T1000 (cell line): Measurements from ENCODE around the gene ETS1.
"Not testable (repeated sequence)": the region's sequence is repeated elsewhere in the genome, so short reads cannot be mapped to it uniquely, and the experiment has no call there.

Source experiments
- DNase-seq: peaks from one replicate; lab custom pipeline; 2025; ENCODE audit warnings: mixed read lengths; lab: John Stamatoyannopoulos, UW

ETS1 gene

DNA sequence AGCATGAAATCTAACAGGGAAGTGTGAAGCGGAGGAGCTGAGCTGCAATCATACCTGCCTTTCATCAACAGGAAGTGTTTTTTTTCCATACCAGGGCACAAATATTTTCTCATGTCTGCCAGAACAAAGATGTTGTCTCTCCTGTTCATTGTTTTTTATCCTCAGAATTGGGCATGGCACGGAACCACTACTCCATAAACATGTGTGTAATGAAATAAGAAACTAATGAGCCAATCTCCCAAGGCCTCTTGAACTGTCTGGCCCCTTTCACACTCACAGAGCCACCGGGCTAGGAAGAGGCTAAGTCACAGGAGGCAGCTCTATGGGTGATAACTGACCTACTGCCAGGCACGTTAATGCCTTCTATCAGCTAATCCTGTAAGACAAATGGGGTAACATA lies 124.4 kb downstream of the ETS1 start:
- no peak for DNase-seq

DNA sequence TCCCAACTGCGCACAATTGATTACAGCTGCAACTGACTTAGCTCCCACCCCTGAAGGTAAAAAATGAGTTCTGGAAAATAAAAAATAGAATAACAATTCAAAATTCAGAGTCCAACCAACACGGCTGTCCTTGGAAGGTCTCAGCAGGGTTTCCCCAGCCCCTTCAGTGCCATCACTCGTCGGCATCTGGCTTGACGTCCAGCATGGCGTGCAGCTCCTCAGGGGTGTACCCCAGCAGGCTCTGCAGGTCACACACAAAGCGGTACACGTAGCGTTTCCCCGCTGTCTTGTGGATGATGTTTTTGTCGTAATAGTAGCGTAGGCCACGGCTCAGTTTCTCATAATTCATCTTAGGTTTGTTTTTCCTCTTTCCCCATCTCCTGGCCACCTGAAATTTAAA lies 125.2 kb downstream of the ETS1 start:
- DNase-seq: no peak

DNA sequence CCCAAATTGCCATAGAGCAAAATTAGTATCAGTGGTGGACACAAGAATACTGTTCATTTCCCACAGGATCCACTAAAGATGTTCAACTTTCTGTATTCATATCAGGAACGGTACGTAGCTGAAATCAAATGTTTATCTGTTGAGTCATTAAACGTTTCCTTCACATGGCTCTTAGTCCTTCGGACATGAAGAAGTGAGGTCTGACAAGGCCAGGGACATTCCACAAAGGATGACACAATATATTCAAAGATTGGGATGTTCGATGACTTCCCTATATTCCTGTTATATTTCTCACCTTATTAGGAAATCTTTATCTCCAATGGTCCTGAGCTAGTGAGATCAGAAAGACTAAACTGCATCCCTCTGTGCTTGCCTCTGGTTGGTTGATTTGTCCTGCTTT lies 129.0 kb downstream of the ETS1 start:
- DNase-seq: no peak

DNA sequence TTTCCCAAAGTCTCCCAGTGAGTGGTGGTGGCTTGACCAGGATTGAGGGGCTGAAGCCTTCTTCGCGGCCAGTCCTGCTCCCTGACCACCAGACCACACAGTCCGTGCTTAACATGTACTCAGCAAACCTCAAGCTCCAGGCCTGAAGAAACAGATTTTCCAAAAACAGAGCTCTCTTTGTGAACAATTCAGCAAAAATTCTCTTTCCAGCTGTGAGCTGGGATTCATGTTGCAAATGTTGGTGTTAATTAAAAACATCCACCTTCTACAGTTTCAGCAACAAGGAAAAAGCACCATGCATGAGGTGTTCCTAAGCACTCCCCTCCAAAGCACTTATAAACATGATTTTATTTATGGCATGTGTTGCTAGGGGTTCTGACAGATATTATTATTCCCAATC lies 129.5 kb downstream of the ETS1 start:
- DNase-seq: no peak

DNA sequence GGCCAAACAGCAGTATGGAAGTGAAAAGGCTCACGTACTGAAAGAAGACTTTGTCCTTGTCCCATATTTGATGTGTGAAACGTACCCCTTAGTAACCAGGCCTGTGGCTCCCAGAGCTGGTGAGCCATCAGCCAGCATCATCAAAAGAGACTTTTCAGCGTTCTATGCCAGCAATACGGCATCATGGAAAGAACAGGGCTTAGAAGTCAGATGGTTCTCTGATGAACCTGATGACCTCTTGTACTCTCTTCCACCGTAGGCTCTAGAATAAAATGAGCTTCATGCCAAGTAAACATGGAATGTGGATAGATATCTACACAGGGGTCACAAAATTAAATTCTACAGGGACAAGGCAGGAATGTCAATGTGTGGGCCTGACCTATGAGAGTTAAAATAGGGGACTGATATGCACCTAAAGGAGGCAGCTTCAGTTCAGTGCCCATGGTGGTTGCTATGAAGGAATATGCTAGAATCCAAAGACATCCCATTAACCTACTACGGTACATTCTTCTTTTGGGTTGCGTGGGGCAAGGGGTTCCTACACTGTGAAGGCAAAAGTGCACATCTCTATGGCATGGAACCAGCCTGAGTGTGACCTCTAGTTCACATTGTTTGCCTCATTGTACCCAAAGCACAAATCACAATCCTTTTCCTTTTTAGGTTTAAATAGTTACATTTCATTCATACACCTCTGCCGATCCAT lies 130.6 kb downstream of the ETS1 start:
- no peak for DNase-seq

DNA sequence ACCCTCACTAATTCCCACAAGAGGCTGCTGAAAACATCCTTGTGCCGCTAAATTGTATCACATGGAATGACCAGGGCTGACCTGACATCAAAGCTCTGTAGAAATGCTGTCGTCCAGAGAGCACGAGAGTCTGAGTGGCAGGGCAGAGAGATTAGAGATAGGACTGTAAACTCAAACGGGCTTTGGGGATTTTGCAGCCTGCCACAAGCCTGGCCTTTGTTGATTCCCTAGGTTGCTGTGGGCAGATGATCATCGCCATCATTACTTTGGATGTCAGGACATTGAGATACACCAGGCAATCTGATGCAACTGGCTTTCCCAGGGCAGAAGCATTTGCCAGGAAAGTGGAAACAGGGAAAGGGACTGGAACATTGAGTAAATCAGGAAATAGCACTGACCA lies 131.6 kb downstream of the ETS1 start:
- no peak for DNase-seq

DNA sequence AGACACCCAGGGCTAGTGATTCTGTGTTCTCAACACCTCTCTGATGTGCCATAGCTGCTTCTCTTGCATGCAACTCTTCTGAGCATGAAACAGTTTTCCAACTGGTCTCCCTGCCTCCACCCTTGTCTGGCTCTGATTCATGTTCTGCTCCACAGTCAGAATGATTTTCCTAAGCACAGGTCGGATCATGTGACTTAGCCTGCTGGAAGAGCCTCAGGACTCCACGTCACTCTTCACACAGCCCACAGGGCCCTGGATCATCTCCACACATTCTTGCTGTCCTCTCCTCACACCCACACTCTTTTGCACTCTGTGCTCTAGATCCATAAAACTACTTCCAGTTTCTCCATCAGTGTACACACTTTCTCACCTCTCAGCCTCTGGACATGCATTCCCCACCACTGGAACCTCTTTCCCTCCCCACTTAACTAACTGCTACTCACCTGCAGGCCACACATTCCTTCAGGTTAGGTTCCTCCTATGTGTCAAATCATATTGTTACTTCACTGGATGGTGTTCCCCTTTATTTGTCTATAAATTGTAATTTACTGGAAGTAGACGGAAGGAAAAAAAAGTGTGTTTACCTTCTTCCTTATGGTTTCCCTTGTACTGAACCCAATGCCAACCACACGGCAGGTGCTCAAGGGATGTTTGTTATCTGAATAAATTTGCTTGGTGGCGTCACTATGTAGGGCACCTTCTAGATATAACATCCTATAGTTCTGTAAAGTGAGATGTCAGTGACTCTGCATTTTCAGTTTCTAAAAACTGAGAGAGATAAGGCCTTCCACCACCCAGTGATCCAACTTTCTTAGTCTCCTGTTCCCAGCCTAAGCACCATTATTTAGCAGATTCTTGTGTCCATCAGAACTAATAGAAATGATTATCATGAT lies 133.7 kb downstream of the ETS1 start:
- peak; percentile 8 for DNase-seq

DNA sequence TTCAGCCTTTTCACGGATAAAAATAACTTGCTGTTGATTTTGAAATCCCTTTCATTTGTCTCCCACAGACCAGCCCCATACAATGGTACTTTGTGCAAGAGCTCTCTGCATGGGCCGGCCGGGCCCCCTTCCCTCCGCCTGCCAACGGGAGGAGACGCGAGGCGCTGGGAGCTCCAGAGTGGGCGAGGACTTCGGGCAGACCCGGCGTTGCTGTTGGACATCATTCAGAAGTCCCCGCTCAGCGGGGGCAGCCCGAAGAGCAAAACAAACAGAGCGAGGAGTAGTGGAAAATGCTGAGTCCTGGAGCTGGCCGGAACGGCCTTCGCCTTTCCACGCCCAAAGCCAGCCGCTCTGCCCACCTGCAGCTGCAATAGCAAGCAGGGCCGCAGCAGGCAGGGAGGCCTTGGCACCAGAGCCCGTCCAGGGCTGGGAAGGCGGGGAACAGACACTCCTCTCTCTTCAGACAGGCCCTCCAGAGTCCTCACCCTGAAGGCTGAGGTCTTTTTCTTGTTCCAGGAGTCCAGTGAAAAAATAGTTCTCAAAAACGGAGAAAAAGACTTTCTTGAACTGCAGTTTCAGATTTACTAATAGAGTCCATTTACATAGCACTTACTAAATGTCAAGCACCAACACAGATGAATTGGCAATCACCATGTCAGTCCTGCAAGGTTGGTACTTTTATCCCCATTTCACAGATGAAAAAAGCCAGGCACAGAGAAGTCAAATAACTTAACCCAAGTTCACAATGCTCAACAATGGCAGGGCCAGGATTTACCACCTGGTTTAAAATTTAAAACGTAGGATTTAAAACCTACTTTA lies 135.5 kb downstream of the ETS1 start:
- DNase-seq: no peak

DNA sequence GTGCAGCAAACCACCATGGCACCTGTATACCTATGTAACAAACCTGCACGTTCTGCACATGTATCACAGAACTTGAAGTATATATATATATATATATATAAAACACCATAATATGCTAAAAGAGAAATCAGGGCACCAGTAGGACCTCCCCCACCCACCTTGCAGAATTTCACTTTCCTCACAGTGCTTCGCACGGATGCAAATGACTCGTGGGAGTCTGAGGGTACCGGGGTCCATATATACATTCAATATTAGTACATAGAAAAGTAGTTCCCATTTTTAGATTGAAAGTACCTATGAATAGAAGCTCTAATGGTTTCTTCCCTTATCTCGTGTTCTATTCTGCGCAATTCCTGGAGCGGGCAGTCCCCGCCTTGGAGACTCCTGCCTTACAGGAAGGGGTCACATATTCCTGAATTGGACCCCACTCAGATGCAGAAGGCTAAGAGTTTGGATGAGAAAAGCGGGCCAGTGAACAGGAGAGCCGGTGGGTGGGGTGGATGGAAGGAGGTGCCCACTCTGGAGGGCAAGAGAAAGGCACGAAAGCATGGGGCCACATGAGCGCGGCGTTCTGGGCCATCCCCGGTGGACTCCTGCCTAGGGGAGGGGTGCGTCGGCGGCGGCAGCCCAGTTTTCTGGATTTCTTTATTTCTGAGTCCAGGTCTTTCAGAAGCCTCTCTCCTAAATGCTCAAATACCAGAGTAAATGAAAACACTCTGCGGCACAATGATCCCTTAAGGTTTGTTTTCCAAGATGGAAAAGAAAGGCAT lies 136.3 kb downstream of the ETS1 start:
- no peak for DNase-seq

DNA sequence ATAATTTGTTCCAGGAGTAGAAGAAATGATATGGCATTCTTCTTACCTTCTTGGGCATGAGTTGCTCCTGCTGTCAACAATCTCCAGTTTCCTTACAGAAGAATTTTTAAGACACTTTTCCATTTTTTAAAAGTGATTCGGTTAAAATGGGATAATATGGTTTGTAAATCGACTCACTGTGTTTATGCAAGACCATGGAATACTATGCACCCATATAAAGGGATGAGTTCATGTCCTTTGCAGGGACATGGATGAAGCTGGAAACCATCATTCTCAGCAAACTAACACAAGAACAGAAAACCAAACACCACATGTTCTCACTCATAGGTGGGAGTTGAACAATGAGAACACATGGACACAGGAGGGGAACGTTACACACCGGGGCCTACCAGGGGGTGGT lies 136.9 kb downstream of the ETS1 start:
- DNase-seq: not testable (repeated sequence)

DNA sequence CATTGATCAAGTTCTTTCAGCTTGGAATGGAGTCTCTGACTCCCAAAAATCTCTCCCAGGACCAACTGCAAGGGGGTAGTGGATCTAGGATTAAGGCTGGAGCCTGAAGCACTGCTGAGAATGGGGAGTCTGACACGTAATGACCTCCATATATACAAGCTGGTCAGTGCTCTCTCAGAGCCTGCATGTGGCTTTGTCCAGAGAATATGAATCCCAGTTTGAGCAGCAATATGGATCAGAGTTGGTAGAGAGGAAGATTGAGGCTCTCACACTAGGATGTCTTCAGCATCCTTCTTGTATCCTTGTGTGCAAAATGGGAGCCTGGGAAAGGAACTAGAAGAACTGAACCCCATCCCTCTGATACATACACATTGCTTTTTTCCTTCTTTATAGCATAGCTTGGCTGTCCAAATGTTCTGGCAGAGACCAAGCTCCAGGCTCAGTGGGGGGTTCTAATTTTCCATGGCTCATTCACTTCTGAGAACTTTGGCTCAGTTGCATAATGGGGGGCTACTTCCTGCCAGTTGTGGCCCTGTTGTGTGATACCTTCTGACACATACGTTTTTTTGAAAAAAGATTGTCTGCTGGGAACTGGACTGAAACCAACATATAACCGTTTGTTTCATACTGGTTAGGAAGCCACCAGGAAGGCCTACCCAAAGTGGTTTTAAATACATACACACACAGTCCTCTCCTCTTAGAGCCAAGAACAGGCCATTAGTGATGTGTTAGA lies 138.2 kb downstream of the ETS1 start:
- no peak for DNase-seq

DNA sequence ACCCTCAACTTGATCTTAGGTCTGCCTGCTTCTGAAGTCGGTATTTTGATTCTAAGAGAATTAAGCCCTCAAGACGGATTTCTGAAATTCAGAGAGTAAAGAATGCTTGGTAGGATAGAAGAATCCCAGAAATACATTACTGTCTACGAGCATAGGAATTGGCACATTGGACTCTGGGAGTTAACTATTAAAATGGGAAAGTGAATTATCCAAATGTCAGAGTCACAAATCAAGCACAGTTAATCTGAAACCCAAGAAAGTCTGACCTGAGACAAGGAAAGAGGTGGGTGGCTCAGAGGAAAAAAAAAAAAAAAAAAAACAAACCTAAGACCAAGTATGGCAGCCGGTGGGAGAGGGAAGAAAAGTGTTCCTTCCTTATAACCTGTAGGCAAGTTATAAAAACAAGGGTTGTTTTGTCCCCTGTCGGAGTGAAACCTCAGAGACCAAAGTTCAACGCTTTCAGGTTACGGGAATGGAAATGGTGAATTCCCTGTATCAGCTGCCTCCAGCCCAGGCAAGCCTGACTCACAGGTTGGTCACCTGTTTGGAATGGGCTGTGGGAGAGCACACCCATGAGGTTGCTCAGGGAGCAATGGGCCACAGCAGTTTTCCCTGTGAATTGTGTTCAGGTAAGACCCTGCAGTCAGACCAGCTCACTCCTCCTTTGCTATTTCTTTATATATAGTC lies 139.0 kb downstream of the ETS1 start:
- peak; percentile 7 for DNase-seq

DNA sequence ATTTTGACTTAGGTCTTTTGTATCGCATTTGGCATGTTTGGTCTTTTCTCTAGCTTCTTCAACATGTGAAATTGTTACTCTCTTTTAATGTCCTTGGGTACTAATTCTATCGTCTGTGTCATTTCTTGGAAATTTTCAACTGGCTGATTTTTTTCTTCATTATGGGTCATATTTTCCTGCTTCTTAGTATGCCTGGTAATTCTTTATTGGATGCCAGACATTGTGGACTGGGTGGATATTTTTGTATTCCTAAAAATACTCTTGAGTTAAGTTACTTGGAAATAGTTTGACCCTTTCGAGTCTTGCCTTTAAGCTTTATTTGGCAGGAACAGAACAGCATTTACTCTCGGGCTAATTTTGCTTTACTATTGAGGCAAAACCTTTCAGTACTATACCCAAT lies 140.1 kb downstream of the ETS1 start:
- DNase-seq: no peak

DNA sequence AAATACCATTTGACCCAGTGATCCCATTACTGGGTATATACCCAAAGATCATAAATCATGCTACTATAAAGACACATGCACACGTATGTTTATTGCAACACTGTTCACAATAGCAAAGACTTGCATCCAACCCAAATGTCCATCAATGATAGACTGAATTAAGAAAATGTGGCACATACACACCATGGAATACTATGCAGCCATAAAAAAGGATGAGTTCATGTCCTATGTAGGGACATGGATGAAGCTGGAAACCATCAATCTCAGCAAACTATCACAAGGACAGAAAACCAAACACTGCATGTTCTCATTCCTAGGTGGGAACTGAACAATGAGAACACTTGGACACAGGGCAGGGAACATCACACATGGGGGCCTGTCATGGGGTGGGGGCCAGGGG lies 141.4 kb downstream of the ETS1 start:
- DNase-seq: not testable (repeated sequence)

DNA sequence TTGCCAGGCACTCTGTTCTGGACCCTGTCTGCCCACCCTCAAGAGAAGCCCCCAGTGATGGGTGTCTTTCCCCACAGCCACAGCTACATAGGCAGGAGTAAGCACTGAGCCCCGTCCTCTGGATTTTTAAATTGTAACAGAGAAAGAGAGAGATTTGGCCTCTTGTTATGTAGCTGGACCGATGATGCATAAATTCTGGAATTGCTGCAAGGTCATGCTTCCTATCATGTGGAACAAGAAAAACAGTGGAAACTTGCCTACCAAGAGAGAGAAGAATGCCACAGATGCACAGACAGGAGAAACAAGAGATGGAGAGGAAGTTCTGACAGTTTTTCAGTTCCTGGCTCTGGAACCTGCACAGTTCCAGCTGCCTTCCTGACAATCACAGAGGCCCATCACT lies 150.2 kb downstream of the ETS1 start:
- no peak for DNase-seq

DNA sequence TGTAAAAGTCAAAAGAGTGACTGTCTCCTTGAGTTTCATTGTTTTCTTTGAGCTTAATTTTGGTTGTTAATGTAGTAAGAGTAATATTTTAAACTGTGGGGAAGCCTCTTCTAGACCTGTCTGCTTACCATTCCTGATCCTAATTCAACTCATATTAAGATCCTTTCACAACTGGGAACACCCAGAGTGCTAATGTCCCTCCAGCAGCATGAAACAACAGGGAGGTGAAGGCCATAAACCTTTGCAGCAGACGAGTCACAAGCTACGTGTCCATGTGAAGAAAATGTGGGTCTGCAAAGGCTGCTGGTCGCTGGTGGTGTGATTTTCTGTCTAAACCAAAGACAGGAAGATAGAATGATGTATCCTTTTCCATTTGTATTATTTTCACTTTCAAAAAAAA lies 152.5 kb downstream of the ETS1 start:
- no peak for DNase-seq

DNA sequence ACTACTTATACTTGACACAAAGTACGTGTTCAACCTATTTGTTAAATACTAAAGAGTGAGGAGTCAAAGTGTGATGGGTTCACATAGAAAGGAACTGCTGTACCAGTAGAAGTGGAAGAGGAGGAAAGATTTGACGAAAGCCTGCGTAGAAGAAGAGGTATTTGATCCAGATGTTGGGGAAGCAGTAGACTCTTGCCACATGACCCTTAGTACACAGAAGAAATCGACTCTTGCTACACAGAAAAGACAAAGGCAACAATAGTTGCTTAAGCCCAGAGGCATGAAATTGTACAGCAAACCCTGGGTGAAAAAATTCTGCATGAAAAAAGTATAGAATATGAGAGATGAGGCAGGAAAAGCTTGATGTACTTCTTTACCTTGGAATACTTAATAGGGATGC lies 152.9 kb downstream of the ETS1 start:
- no peak for DNase-seq

DNA sequence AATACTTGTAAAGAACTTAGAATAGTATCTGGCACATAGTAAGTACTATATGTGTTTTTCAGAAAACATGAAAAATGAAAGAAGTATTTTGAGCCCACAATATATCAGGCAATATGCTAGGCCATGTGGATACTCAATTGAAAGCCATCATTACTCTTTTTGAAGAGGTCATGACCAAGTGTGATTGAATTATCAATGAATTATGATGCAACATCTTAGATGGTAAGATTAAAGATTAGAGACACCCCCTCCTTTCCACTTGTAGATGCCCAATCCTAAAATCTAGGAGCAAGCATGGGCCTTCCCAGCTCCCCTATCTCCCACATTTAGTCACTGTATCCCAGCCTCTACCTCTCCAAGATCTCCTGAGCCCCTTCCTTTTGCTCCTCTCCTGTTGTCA lies 154.4 kb downstream of the ETS1 start:
- DNase-seq: no peak

DNA sequence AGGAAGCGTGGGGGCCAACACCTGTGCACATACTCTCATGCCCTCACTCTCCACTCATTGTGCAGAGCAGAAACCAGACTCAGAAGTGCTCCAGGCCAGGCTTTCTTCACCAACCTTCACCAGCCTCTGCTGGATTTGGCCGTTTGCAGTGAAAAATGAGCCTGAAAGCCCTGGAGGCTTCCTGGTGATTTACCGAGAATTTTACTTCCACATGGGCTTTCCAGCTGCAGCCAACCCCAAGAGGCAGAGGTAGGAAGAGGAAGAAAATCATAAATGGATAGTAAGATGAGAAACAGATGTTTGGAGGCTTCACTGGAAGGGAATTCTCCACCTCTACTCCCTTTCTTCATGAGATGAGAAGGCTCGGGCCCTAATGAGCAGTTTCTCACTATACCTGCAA lies 155.4 kb downstream of the ETS1 start:
- no peak for DNase-seq

DNA sequence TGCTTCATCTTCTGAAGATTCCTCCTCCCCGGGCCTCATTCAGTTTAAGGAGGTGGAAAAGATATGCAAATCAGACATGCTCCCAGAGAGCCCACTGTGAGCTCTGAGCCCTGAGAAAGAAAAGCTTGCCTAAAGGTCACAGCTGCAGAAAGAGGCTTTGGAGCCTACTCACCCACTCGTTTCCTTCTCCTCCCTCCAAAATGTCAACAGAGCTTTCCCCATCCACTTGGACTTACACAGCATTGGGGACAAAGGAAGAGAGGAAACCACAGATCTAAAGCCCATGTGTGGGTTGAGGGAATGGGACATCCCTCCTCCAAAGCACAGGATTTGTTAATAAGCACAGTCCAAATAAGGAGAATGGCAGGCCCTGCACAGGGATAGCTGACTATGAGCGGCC lies 158.4 kb downstream of the ETS1 start:
- DNase-seq: no peak

DNA sequence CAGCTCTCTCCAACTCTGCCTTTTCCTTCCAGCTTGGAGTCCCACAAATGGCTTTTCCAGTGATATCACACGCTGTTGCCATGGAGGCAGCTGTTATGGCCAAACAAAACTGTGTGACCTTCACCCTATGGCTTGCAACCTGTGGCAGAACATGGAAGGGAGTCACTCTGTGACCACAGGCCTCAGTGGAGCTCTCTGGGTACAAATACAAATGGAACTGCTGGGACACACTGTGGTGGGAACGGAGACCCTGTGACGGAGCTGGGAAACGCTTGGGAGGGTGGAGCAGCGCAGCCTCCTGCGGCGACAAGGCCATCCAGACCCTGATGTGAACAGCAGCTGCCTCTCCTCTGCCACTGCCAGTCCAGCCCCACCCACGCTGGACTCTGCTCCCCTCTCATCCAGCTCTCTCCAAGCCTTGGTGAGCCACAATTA lies 162.5 kb downstream of the ETS1 start:
- DNase-seq: no peak
